ENCODE results near the gene SLC6A12. TPM values are rescaled to one million over a fixed set of nuclear protein-coding genes. Genes with fewer than 3 reads are reported as not detected.

The SLC6A12 gene
- total RNA-seq, 1 donor from 2014 or later = 1.4 TPM

- intact Hi-C loops (cut with DNase I) = no loop called here
- no peak overlapping the region for H3K4me3 ChIP-seq
- TF ChIP-seq CTCF (IDR thresholded peaks at IDR 0.05) = no peak
These were observed 52.1 kb downstream of the SLC6A12 start for GRCh38 chr12:161823-162222.

GRCh38 chr12:160858-161257, 53.1 kb downstream of the SLC6A12 start:
- peaks cover 4% of the 10 kb centered on the region for H3K27me3 ChIP-seq
- H3K27ac ChIP-seq = no peak overlapping the region
- intact Hi-C loops (cut with DNase I) = no loop called here
- no peak for TF ChIP-seq CTCF (IDR thresholded peaks at IDR 0.05)
- DNase-seq (ENCODE audit: low spot score in 2 of 2) = no peak
- no peak overlapping the region for H3K4me3 ChIP-seq
- no peaks in the 10 kb centered on the region for H3K4me1 ChIP-seq
- no peaks in the 10 kb centered on the region for H3K9me3 ChIP-seq
- no peaks in the 10 kb centered on the region for H3K36me3 ChIP-seq

More at GRCh38 chr12:161823-162222, 52.1 kb downstream of the SLC6A12 start:
- H3K27me3 ChIP-seq = peaks cover 4% of the 10 kb centered on the region
- H3K27ac ChIP-seq = no peak overlapping the region
- H3K36me3 ChIP-seq = no peaks in the 10 kb centered on the region
- no peak for DNase-seq (ENCODE audit: low spot score in 2 of 2)
- no peaks in the 10 kb centered on the region for H3K9me3 ChIP-seq
- no peaks in the 10 kb centered on the region for H3K4me1 ChIP-seq

- no peak for DNase-seq (ENCODE audit: low spot score in 2 of 2)
- H3K27ac ChIP-seq = no peak overlapping the region
- intact Hi-C loops (cut with DNase I) = no loop called here
- no peaks in the 10 kb centered on the region for H3K4me1 ChIP-seq
- peaks cover 4% of the 10 kb centered on the region for H3K27me3 ChIP-seq
- no peaks in the 10 kb centered on the region for H3K9me3 ChIP-seq
- TF ChIP-seq CTCF (IDR thresholded peaks at IDR 0.05) = no peak
- H3K36me3 ChIP-seq = no peaks in the 10 kb centered on the region
- H3K4me3 ChIP-seq = no peak overlapping the region
These were observed 54.7 kb downstream of the SLC6A12 start for GRCh38 chr12:159156-159782.

- Histone ChIP-seq H3K9me3 (no peaks in the 10 kb centered on the region), H3K4me3 (no peak overlapping the region), H3K36me3 (no peaks in the 10 kb centered on the region), H3K27me3 (no peaks in the 10 kb centered on the region), H3K4me1 (no peaks in the 10 kb centered on the region), H3K27ac (no peak overlapping the region)
- DNase-seq (ENCODE audit: low spot score in 2 of 2) = no peak
- no peak for TF ChIP-seq CTCF (IDR thresholded peaks at IDR 0.05)
- intact Hi-C loops (cut with DNase I) = no loop called here
These were observed 56.3 kb downstream of the SLC6A12 start for GRCh38 chr12:157644-158043.

- Histone ChIP-seq H3K4me1 (no peaks in the 10 kb centered on the region), H3K36me3 (no peaks in the 10 kb centered on the region), H3K27ac (no peak overlapping the region), H3K9me3 (no peaks in the 10 kb centered on the region), H3K27me3 (no peaks in the 10 kb centered on the region), H3K4me3 (no peak overlapping the region)
- intact Hi-C loops (cut with DNase I) = no loop called here
- no peak for TF ChIP-seq CTCF (IDR thresholded peaks at IDR 0.05)
- DNase-seq (ENCODE audit: low spot score in 2 of 2) = no peak
These were observed 57.0 kb downstream of the SLC6A12 start for GRCh38 chr12:156945-157344.

- H3K27ac ChIP-seq = no peak overlapping the region
- H3K4me1 ChIP-seq = no peaks in the 10 kb centered on the region
- no peak for DNase-seq (ENCODE audit: low spot score in 2 of 2)
- no peaks in the 10 kb centered on the region for H3K36me3 ChIP-seq
- intact Hi-C loops (cut with DNase I) = no loop called here
- no peaks in the 10 kb centered on the region for H3K27me3 ChIP-seq
- no peaks in the 10 kb centered on the region for H3K9me3 ChIP-seq
- TF ChIP-seq CTCF (IDR thresholded peaks at IDR 0.05) = no peak
- no peak overlapping the region for H3K4me3 ChIP-seq
These were observed 58.3 kb downstream of the SLC6A12 start for GRCh38 chr12:155646-156045.

All from ascending aorta (tissue), 2 donors.